HG02981 (cell line): ENCODE results near the gene ZC2HC1C.
A peak's percentile ranks its signal among the peaks of the same experiment; 100 is the strongest.
"Not testable (repeated sequence)": the region's sequence is repeated elsewhere in the genome, so short reads cannot be mapped to it uniquely, and the experiment has no call there.

Source experiments
- ATAC-seq: cut with Tn5 transposase; IDR thresholded peaks from one replicate; pipeline ENCODE4 v1.9.1; 2021; ENCODE audit warnings: mild to moderate bottlenecking, moderate library complexity; ENCODE audit not compliant: unreplicated experiment

The ZC2HC1C gene

GRCh38 chr14:75053396-75054291, 15.8 kb upstream of the ZC2HC1C start:
- ATAC-seq = no peak

DNA sequence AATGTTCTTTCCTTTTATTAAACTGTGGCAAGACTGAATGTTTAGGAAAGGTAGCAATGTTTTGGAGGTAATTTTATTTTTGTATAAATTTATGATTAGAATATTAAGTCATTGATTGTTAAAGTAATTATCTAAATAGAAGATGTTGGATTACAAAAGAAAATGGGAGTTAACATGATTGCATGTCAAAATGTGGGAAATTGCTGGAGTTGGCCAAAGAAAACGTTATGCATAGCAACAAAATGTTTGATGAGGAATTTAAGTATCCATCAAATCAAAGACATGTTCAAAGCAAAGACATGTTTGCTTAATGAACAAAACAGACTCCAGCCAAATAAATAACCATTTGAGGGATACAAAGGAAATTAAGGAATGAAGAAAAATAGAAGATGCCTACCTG, 15.0 kb upstream of the ZC2HC1C start:
- no peak for ATAC-seq

- ATAC-seq = no peak
These were observed 9.8 kb upstream of the ZC2HC1C start for GRCh38 chr14:75059642-75060041.

DNA sequence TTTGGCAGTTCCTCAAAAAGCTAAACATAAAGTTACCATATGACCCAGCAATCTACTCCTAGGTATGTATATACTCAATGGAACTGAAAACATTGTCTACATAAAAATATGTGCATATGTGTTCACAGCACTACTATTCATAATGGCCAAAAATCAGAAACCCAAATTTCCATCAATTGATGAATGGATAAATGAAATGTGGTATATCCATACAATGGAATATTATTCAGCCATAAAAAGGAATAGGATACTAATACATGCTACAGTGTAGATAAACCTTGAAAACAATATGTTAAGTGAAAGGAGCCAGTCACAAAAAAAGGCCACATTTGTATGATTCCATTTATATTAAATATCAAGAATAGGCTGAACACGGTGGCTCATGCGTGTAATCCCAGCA, 9.0 kb upstream of the ZC2HC1C start:
- ATAC-seq = no peak

DNA sequence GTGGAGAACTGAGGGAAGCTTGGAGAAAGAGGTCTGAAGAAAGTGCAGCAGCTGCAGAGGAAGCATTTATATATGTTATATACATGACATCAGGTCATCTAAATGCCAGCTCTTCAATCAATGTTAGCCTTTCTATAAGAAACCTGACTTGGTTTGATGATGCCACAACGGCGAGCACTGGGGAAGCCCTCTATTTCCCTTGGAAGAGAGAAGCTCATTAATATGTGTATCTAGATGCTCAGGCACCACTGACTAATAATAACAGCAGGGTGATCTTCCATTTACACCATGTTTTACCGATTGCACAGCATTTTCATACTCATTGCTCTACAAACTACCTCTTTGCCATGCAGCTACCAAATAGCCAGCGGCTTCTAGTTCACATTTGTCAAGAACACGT, 6.4 kb upstream of the ZC2HC1C start:
- ATAC-seq = no peak

GRCh38 chr14:75063491-75064204, 5.8 kb upstream of the ZC2HC1C start, which contains the start of gene ACYP1:
ACYP1 (minus strand) TSS chr14:75064024; CDS start chr14:75063553, 471 bp downstream.
- ATAC-seq = peak; percentile 90

- peak; percentile 11 for ATAC-seq
These were observed 5.3 kb upstream of the ZC2HC1C start for GRCh38 chr14:75064205-75064567.

- ATAC-seq = no peak
These were observed 2.8 kb upstream of the ZC2HC1C start for GRCh38 chr14:75066691-75067090.

GRCh38 chr14:75067212-75067611, 2.2 kb upstream of the ZC2HC1C start:
- ATAC-seq = no peak

GRCh38 chr14:75067765-75068164, 1.7 kb upstream of the ZC2HC1C start:
- not testable (repeated sequence) for ATAC-seq

DNA sequence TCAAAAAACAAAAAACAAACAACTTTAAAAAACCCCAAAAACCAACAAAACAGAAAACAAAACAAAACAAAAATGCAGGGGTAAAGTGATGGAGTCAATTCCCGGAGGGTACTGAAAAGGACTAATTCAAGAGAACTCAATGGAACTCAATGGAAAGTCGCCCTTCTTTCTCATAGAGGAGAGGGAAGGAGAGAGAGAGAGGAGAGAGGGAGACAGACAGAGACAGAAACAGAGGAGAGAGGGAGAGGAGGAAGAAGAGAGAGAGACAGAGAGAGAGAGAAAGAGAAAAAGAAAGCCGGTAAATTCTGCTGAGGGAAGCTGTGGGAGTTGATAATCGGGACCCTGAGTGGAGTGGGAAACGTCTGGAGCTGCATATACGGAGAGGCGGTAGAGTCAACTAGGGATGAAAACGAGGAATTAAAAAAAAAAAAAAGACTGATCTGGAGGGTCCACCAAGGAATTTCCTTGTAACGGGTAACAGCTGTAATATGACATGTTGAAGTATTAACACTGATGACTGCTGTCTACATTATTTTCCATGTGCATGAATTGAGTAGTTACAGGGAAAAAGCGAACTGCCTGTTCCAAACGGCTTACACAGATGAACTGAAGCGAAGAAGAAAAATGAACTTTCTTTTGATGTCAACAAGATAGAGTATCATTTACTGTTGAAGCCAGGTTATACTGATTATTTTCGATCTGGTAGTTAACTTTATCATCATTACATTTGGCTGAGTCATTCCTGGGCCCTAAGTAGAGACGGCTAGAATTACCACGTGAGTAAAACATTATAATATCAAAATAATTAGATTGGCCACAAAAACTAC, 934 bp upstream of the ZC2HC1C start:
- no peak for ATAC-seq

- no peak for ATAC-seq
These were observed 337 bp downstream of the ZC2HC1C start for GRCh38 chr14:75069811-75070145.

DNA sequence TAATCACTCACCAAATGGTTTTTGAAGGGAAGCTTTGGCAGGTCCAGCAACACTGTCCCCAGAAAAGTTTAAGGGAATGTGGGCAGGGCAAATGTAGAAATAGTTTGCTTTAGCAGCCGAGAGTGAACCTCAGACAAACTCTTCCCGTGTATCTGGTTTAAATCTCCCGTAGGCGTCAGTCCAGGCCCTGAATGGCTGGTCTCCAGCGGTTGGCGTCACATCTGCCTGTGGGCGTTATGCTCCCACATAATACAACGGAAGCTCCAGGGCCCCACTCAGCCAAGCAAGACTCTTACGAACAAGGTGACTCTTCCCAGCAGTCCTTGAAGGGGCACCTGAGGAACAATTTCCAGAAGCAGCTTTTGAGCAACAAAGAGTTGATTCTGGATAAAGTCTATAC, 942 bp downstream of the ZC2HC1C start:
- ATAC-seq = no peak

DNA sequence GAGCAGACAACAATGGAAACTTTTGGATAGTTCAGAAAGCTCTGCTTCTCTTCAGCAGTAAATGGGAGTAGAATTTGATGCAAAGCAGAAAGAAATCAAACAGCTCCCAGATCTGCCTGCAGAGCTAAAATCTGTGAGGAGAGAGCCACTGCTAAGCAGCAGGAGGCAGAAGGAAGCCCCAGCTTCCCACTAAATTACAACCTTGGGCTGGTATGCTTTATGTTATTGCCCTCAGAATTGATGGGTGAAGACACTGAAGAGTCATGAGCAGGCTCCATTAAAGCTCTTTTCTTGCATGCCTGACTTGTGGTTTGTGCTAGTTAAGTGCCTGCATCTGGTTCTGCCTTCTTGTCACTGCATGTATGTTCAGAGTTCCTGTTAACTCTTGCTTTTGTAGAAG, 8.4 kb downstream of the ZC2HC1C start:
- no peak for ATAC-seq

GRCh38 chr14:75079521-75079920, 10.1 kb downstream of the ZC2HC1C start:
- no peak for ATAC-seq

- no peak for ATAC-seq
These were observed 12.3 kb downstream of the ZC2HC1C start for GRCh38 chr14:75081660-75082229.

DNA sequence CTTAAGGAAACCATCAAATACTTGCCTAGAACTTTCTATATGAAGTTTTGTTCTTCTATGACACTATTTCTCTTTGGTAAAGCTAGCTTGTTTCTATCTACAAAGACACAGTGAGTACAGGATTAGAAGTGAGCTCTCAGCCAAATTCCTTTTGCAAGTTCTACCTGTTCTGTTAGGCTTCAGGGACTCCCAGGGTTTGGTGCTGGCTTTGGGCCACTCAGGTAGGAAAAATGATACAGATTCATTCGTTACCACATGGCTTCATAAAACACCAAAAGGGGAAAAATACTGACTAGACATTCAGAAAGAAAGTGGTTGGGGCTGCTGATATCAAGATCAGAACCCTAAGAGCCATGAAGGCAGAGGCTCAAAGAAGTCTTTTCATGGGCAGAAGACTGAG, 13.8 kb downstream of the ZC2HC1C start:
- ATAC-seq = no peak

GRCh38 chr14:75084513-75084912, 15.1 kb downstream of the ZC2HC1C start:
- no peak for ATAC-seq

DNA sequence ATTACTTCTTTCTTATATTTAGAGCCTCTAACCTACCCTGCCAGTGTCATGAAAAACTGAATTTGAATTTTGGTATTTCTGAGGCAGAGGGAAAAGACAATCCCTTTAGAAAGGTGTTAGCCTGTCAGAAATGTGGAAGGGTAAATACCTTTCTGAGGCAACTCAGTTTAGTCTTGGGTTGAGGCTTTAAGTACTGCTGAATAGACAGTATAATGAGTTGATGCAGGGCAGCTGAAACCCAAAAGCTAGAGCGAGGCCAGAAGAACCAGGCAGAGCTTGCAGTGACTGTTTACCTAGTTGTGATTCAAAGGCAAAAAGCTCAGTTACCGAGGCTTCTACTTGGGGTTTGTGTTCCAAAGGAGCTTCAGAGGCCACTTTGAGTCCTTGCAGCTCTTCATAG, 18.7 kb downstream of the ZC2HC1C start:
- ATAC-seq = no peak

GRCh38 chr14:75088566-75089373, 19.3 kb downstream of the ZC2HC1C start:
- ATAC-seq = no peak
